ENCODE results near the gene COL2A1. TPM values are rescaled to one million over a fixed set of nuclear protein-coding genes. Genes with fewer than 3 reads are reported as not detected.

Gene COL2A1
- total and polyA plus RNA-seq, 4 donors, result 0.05 to 8.7 (median 0.15) TPM; not detected in 1

- TF ChIP-seq, protein P1, sequence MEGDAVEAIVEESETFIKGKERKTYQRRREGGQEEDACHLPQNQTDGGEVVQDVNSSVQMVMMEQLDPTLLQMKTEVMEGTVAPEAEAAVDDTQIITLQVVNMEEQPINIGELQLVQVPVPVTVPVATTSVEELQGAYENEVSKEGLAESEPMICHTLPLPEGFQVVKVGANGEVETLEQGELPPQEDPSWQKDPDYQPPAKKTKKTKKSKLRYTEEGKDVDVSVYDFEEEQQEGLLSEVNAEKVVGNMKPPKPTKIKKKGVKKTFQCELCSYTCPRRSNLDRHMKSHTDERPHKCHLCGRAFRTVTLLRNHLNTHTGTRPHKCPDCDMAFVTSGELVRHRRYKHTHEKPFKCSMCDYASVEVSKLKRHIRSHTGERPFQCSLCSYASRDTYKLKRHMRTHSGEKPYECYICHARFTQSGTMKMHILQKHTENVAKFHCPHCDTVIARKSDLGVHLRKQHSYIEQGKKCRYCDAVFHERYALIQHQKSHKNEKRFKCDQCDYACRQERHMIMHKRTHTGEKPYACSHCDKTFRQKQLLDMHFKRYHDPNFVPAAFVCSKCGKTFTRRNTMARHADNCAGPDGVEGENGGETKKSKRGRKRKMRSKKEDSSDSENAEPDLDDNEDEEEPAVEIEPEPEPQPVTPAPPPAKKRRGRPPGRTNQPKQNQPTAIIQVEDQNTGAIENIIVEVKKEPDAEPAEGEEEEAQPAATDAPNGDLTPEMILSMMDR (IDR thresholded peaks at IDR 0.05; ENCODE audit: control extremely low read depth, extremely low read depth), result no peak
- H3K36me3 ChIP-seq (ENCODE audit: control insufficient read depth in 4 of 4, insufficient read depth in 4 of 4, low read length in 4 of 4), result peaks cover 19 to 33% (median 27%) of the 10 kb centered on the region in 4 donors
- no peak overlapping the region for H3K4me3 ChIP-seq
- ATAC-seq (ENCODE audit: insufficient read depth, low FRiP score) (no peak), DNase-seq (no peak)
- no peaks in the 10 kb centered on the region for H3K9me3 ChIP-seq (ENCODE audit: control insufficient read depth in 4 of 4, insufficient read depth in 3 of 4, low read length in 3 of 4)
- H3K9ac ChIP-seq (ENCODE audit: insufficient read depth in 1 of 2, low read length in 2 of 2), result no peak overlapping the region
- H3K4me1 ChIP-seq (ENCODE audit: control insufficient read depth in 5 of 5, insufficient read depth in 5 of 5, low read length in 5 of 5), result no peaks in the 10 kb centered on the region
- 96 to 97% methylated on average over 6 of the region's 6 CpGs for WGBS, 2 donors
- H3K27ac ChIP-seq (ENCODE audit: low read depth in 1 of 2, low read length in 1 of 2), result no peak overlapping the region
- H3K27me3 ChIP-seq (ENCODE audit: control insufficient read depth in 3 of 3, insufficient read depth in 3 of 3, low read length in 2 of 3), result no peaks in the 10 kb centered on the region
Measured at GRCh38 chr12:48045061-48045846, 41.0 kb upstream of the COL2A1 start.

DNA sequence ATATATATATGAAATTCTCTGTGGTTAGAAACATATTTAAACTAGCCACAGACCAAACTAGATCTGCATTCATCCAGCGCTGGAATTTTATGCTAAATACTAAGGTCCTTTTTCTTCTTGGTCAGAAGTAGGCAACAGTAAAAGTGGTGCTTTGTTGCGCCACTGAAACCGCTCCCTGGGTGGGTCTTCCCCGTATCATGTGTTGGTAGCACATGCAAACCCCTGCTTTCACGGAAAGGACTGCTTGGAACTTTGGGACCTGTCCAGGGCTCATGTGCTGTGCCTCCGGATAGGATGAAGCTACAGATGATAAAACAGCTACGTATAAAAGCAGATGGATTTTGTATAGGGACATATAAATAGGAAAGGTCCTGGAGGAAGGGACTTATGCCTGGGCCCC lies 40.1 kb upstream of the COL2A1 start:
- Histone ChIP-seq H3K9ac (ENCODE audit: insufficient read depth in 1 of 2, low read length in 2 of 2) (no peak overlapping the region), H3K4me1 (ENCODE audit: control insufficient read depth in 5 of 5, insufficient read depth in 5 of 5, low read length in 5 of 5) (no peaks in the 10 kb centered on the region), H3K36me3 (ENCODE audit: control insufficient read depth in 4 of 4, insufficient read depth in 4 of 4, low read length in 4 of 4) (peaks cover 18 to 33% (median 24%) of the 10 kb centered on the region in 4 donors), H3K4me3 (no peak overlapping the region), H3K9me3 (ENCODE audit: control insufficient read depth in 4 of 4, insufficient read depth in 3 of 4, low read length in 3 of 4) (no peaks in the 10 kb centered on the region), H3K27me3 (ENCODE audit: control insufficient read depth in 3 of 3, insufficient read depth in 3 of 3, low read length in 2 of 3) (no peaks in the 10 kb centered on the region), H3K27ac (ENCODE audit: low read depth in 1 of 2, low read length in 1 of 2) (no peak overlapping the region)
- no peak for DNase-seq
- 94 to 95% methylated on average over 7 of the region's 7 CpGs for WGBS, 2 donors
- no peak for ATAC-seq (ENCODE audit: insufficient read depth, low FRiP score)
- TF ChIP-seq, protein P1 (IDR thresholded peaks at IDR 0.05; ENCODE audit: control extremely low read depth, extremely low read depth), result no peak

DNA sequence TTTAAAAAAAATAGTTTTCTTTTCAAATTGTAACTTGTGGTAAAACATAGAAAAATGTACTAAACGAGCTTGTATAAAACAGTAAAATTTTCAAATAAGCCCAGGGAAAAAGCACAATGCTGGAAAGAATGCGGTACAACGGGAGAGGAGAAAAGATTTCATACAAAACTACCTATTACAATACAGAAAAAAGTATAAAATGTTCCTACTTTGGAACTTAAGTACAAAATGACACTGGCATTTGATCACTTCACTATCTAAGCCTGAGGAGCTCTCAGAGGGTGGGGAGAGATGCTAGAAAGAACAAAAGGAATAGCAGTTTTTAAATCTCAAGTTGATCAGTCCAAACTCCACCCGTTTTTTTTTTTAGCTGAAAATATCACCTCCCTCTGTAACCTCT lies 39.5 kb upstream of the COL2A1 start:
- Histone ChIP-seq H3K4me1 (ENCODE audit: control insufficient read depth in 5 of 5, insufficient read depth in 5 of 5, low read length in 5 of 5) (no peaks in the 10 kb centered on the region), H3K36me3 (ENCODE audit: control insufficient read depth in 4 of 4, insufficient read depth in 4 of 4, low read length in 4 of 4) (peaks cover 18 to 31% (median 23%) of the 10 kb centered on the region in 4 donors), H3K9ac (ENCODE audit: insufficient read depth in 1 of 2, low read length in 2 of 2) (no peak overlapping the region), H3K27me3 (ENCODE audit: control insufficient read depth in 3 of 3, insufficient read depth in 3 of 3, low read length in 2 of 3) (no peaks in the 10 kb centered on the region), H3K27ac (ENCODE audit: low read depth in 1 of 2, low read length in 1 of 2) (no peak overlapping the region), H3K9me3 (ENCODE audit: control insufficient read depth in 4 of 4, insufficient read depth in 3 of 4, low read length in 3 of 4) (no peaks in the 10 kb centered on the region), H3K4me3 (no peak overlapping the region)
- DNase-seq (no peak), ATAC-seq (ENCODE audit: insufficient read depth, low FRiP score) (no peak)
- TF ChIP-seq, protein P1 (IDR thresholded peaks at IDR 0.05; ENCODE audit: control extremely low read depth, extremely low read depth), result no peak
- 83 to 84% methylated on average over 4 of the region's 4 CpGs for WGBS, 2 donors

All from lung (tissue), 12 donors.